Measurements from ENCODE around the gene CD164.

Gene CD164

GRCh38 chr6:109339906-109340678 lies 42.2 kb downstream of the CD164 start:
- TF ChIP-seq CTCF (IDR thresholded peaks at IDR 0.05) = no peak

DNA sequence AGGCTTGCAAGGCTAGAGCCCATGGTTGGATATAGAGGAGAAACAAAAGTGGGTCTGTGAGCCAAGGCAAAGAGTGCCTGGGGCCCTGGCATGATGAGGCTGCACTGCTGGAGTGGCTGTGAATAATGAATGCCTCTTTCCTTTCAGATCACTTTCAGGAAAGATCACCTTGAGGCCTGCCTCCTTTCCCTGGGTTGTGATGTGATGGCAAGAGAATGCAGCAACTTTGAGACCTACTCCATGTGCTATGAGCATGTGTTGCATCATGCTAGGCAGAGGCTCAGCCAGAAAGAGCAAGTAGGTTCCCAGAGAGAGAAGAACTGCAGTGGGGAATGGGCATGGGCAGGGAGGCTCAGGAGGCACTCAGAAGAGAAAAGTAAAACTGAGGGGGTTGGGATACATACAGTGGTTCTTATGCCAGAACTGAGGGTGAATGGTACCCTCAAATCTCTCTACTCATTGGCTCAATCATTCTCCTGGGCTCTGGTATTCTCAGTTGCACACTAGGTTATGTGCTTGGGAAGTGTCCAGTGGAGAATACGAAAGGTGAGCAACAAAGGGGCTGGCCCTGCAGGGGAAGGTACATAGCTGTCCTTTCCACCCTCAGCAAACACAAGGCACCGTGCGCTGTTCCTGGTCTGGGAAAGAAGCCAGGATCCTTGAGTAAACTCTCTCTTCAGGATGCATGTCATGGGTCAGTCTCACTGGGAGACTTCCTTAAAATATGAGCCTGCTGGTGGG lies 45.9 kb downstream of the CD164 start:
- no peak for TF ChIP-seq CTCF (IDR thresholded peaks at IDR 0.05)

DNA sequence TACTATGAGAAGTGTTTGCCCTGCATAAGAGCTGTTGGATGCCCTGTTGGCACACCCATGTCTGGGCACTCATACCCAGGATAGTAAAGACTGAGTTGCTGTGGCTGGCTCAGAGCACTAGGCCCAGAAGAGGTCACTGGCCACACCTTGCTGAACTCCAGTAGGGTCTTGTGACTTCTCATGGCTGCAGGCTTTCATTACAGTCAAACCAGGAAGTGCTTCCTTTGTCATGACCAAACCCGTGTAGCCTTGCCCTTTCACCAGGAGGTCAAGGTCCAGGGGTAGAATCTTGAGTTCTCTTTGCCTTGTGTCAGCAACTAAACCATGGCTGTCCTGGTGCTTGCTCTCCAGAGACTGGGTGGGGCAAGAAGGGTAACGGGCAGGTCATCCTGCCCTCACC lies 49.5 kb downstream of the CD164 start:
- no peak for TF ChIP-seq CTCF (IDR thresholded peaks at IDR 0.05)

DNA sequence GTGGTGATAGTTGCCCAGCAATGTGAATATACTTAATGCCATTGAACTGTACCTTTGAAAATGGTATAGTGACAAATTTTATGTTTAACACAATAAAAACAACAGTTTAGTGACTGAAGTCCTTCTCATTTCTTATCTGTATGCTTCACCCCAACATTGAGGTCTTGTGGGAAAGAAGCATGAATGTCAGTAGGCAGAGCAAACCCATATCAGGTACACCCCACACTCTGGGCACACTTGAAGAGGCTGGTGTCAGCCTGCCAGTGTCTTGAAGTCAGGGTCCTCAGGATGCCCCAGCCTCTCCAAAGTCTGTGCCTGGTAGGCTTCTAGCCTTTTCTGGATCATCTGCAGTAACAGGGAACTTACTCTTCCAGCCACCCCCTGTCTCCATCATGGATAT lies 51.2 kb downstream of the CD164 start:
- TF ChIP-seq CTCF (IDR thresholded peaks at IDR 0.05) = no peak

DNA sequence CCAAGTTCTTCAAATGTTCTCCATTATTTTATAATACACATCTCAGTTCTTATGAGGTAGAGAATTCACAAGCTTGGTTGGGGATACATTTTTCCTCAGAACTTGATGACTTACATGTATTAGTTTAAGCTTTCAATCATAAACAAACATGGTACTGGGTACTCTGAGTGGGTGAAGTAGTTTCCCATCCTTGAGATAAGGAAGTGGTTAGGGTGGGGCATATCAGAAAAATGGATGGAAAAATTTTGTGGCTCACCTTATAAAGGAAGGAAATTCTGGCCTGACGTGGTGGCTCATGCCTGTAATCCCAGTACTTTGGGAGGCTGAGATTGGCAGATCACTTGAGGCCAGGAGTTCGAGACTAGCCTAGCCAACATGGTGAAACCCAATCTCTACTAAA lies 52.0 kb downstream of the CD164 start:
- TF ChIP-seq CTCF (IDR thresholded peaks at IDR 0.05) = no peak

DNA sequence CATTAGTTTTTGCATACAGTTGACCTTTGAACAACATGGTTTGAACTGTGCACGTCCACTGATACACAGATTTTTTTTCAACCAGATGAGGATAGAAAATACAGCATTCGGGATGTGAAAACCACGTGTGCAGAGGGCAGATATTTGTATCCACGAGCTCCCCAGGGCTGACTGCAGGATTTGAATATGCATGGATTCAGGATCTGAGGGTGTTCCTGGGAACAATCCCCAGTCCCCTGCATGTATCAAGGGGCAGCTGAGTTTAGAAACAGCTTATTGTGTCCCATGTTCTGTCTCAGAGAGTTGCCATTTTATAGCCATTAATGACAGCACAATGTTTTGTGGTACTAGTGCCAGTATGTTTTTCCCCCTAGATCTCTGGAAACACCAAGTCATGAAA lies 53.6 kb downstream of the CD164 start:
- no peak for TF ChIP-seq CTCF (IDR thresholded peaks at IDR 0.05)

DNA sequence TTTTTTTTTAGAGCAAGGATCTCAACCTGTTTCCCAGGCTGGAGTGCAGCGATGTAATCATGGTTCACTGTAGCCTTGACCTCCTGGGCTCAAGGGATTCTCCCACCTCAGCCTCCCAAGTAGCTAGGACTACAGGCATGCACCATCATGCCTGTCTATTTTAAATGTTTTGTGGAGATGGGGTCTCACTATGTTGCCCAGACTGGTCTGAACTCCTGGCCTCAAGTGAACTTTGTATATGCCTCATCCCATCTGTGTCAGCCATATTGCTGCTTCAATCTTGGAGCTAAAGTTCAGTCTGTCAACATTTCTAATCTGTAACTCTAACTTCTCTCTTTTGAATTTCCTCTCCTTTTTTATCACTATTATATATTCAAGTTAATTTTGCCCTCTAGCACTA lies 54.3 kb downstream of the CD164 start:
- no peak for TF ChIP-seq CTCF (IDR thresholded peaks at IDR 0.05)
